NCI-H1436 treated with DMSO at 0.1 percent for 48 hours (cell line): ENCODE measurements around the gene SPATS1.

ENCODE experiments used
- DNase-seq: peaks from one replicate; lab custom pipeline; 2025; lab: John Stamatoyannopoulos, UW

The SPATS1 gene, protein sequence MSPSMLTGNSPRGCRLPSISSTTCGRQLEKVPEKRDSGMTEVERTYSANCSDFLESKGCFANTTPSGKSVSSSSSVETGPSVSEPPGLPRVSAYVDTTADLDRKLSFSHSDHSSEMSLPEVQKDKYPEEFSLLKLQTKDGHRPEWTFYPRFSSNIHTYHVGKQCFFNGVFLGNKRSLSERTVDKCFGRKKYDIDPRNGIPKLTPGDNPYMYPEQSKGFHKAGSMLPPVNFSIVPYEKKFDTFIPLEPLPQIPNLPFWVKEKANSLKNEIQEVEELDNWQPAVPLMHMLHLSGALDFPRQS

DNA sequence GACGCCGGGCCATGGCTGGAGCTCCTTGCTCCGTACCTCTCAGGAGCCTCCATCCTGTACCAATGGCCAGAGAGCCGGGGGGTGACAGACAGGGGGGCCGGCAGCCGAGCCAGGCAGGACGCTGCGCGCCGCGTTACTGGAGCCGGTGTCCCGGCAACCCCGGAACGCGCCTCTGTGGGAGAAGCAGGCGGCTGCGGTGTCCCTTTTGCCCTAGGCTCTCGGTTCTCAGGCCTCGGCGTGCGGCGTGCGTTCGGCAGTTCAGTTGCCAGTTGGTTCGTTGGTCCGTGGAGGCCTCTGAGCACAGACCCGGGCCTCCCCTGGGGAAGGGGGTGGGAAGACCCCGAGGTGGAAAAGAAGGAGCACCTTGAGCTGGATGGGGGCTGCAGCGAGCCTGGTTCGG lies at the start of gene SPATS1:
Gene SPATS1, plus strand, starts transcription at position 162 of the 400 bp plus-strand sequence. CDS start 446 bp downstream, outside the sequence.
- no peak for DNase-seq

DNA sequence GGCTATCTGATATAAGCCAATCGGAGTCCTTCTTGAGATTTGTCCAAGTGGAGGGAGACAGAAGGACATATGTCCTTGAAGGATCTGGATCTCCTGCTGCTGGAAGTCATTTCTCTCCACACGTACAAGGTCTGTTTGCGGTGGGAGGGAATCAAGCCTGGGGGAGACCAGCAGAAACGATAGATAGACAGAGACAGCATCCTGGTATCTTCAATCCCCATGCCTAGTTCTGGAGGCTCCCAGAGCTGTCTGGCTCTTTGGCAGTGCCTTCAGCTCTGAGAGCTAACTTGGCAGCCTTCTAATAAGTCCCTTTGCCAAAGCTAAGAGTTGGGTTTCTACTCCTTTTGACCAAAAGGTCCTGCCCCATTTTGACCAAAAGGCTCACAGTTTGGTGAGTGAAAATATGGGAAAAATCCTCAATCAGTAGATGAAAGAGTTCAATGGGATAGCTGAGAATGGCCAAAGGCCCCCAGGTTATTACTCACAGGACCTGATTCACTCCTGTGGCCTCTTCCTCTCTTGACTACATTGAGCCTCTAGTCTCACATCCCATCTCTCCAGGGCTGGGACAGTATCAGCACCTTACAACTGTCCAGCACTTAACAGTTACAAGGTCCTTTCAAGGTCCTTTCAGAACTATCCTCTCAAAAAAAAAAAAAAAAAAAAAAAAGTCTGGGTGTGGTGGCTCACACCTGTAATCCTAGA lies 49.6 kb upstream of the SPATS1 start:
- DNase-seq: no peak

DNA sequence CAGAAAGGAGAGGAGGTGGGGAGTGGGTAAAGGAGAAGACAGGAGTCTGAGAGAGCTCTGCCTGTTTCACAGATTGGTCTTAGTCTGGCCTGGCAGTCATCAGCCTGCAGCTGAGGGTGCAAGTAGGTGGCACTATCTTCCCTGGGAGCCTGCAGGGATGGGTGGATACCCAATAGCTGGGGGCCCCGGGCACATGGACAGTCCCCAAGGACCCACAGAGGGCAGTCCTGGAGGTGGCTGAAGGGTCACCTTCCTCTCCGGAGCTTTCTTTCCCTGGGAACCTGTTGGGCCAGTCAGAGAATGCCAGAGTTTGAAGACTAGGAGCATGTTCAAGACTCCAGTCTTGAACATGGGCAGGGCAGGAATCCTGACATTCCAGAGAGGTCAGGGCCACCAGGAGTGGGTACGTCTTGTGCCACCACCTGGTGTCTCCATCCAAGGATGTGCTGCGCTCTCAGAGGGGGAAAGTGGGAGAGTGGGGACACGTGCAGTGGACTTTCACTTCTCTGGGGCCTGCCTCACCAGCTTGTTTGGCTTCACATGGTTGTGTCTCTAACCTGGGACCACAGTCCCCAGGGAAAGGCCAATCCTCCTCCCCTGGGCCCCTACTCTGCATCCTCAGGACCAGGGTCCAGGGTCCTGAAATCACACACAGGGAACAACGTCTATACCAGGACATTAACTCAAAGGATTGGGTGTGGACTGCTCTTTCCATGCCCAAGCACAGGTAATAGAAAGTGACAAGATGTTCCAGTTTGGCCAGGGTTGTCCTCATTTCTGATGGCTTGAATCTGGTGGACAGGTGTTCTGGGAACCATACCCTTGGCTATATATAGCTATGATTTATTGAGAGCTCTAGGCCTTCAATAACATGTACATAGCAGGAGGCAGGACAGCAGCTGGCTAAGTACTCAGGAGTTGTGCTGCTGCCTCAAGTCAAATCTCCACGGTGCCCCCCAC lies 47.3 kb upstream of the SPATS1 start:
- no peak for DNase-seq

DNA sequence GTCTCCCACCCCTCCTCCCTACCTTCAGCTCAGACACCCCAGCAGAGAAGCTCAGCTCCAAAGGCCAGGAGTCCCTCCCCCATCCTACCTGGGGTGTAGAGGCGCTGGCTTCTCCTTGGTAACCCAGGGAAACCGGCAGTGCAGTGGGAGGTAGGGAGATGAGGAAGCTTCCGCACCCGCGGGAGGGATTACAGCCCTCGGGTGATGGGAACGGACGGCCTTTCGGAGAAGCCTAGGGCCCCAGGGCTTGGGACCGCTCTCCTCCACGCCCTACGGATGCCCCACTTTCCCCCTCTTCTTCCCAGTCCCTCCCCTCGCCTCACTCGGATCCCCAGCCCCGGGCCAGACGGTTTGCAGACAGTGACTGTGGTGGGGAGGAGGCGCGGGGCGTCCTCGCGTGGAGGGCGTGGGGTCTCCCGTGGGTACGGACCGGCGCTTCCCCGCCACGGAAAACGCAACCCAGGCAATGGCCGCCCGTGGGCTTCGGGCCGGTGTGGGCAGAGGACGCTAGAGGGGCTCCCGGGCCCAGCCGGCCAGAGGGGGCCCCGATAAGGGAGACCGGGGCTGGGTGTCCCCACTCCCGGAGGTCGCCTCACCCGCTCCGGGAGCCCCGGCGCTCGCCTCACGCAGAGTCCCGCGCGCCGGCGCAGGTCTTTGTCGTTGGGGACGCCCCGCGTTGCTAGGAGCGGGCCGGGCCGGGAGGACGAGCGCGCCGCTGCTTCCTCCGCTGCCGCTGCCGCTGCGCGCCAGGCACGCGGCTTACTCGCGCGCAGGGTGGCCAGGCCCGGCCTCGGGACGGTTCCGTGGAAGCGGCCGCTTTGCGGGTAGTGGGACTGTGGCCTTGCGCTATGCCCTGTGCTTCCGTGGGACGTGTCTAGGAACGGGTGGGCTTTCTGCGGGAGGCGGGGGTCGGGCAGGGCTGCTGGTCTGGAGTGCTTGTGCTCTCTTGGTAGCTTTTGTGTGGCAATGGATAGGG lies 45.1 kb upstream of the SPATS1 start:
- DNase-seq: no peak

DNA sequence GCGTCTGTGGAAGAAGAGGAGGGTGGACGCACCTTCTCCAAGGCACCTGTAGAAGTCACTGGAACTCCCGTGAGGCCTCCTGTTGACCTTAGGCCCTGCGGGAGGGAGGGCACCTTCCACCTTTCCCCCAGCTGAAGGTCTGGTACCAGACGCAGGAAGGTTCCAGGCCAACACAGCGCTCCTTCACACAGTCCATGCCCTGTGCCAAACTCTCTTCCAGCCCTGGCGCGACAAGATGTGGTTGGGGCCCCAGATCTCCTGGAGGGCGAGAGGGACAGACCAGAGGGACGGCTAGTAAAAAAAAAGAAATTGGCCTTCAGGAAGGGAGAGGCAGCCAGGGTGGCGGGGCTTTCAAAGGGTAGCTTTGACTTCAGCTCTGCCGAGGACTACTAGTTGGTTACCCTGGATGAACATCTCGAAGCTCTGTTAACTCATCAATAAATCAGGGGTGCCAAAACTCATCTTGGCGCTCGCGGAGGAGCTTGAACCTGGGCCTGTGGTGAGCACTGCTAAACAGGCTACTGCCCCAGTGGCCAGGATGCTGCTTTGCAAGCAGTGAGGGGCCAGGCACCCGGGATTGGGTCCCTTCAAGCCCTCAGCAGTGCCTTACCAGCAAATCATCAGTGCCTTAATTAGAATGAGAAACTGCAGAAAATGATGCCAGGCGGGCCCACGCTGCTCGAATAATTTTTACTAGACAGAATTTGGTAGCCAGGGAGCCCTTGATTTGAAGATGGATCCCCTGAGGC lies 44.2 kb upstream of the SPATS1 start:
- DNase-seq: no peak

DNA sequence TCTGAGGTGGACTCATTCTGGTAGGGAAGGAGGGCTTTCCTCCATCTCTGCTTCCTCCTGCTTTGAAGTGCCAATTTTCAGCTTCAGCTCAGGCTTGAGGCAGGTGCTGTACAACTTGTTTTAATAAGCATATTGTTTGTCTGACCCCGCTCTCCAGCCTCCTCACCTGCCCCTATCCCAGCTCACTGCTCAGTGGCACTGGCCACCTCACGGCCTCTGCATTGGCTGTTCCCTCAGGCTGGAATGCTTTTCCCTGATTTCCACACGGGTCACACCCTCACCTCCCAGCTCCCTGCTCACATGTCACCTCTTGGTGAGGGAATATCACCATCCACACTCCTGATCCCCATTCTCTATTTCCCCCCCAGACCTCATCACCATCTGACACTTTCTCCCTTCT lies 43.6 kb upstream of the SPATS1 start:
- no peak for DNase-seq

DNA sequence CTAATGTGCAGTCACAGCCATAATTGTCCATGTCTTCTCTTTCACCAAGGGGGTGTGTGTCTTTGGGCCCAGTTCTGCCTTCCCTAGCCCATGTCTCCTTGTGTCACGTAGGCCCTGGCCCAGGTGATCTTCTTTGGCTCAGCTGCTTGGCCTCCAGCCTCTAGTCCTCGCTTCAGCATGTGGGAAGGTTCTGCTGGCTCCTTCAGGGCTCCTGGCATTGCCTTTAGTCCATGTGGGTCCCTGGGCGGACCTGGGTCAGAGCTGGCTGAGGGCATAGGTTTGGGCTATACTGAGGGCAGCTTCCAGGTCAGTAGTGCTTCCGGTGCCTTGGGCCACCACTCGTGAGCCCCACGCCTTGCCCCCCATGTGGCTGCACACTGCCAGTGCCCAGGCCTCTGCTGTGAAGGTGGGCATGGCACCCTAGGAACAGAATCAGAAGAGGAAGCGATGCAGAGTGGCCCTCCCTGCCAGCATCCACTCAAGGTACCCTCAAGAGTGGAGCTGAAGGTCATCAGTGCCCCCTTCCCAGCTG lies 42.1 kb upstream of the SPATS1 start:
- no peak for DNase-seq

DNA sequence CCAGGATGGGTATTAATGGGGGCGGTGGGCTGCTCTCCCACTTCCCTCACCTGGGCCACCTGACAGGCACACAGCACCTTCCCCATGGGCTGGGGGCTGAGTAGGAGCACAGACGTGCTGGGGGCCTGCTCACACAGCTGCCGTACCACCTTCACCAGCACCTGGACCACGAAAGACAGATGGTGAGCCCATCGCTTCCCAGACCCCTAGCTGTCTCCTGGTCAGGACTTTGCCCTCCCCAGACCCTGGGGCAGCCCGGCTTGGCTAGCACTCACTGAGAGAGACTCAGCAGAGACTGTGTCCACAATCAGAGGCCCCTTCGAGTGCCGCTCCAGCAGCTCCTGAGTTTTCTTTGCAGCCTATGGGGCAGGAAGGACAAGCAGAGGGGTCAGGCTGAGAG lies 41.3 kb upstream of the SPATS1 start:
- DNase-seq: no peak

DNA sequence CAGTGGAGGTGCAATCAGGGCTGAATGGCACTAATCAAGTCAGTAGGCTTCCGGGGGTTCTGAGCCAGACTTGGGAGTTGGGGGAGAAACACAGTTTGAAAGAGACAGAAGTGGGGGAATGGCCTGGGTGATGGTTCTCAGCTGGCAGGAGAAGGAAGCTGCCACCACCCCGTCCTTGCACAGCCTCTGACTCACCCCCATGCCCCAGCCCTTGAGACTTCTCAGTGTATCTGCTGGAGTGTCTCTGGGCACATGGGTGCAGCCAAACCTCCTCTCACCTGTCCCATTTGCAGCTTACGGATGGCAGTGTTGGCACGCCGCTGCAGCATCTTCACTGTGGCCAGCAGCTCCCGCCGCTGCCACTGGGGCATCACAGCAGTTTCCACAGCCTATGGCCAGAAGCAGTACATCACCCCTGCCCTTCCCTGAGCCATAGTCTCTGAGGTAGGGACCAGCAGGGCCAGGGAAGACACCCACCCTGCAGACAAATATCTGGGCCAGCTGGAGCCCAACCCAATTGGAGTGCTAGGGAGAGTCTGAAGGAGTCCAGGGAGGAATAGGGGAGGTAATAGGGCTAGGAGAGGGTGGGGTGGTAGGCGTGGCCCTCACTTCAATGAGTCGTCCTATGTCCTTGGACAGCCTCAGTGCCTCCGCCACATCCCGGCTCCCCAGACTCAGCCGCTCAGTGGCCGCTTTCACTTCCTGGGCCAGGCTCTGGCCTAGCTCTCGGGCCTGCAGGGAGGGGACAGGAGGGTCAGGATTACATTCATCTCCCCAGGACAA lies 40.5 kb upstream of the SPATS1 start:
- no peak for DNase-seq

DNA sequence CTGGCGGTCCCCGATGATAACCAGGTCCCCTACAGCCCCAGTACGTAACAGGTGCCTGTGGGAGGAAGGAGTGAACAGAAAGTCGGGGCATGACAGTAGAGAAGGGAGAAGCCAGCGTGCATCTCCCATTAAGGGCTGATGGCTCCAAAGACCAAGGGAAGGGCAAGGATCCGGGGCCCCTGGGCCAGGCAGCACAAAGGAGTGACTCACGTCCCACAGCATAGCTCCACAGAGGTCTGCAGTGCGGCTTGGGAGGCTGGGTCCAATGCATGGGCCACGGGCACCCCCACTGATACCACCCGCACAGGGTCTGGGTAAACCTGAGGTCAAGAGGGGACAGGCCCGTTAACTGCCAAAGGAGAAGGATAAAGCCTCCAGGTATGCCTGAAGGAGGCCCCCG lies 39.6 kb upstream of the SPATS1 start:
- no peak for DNase-seq

DNA sequence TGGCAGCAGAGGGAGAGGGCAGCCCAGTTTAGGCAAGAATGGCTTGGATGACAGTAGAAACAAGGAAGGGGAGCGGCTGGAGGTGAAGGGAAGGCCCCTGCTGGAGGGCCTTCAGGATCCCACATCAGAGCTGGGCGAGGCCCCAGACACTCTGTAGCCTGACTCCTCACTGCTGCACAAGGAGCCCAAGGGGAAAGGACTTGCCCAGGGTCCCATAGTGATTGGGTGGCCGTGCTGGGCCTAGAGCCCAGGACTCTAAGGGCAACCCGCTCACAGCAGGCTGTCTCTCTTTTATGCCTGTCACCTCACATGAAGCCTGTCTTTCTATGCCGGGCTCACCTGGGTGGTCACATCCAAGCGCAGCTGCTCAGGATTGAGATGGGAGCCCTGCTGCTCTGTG lies 38.6 kb upstream of the SPATS1 start:
- DNase-seq: no peak

DNA sequence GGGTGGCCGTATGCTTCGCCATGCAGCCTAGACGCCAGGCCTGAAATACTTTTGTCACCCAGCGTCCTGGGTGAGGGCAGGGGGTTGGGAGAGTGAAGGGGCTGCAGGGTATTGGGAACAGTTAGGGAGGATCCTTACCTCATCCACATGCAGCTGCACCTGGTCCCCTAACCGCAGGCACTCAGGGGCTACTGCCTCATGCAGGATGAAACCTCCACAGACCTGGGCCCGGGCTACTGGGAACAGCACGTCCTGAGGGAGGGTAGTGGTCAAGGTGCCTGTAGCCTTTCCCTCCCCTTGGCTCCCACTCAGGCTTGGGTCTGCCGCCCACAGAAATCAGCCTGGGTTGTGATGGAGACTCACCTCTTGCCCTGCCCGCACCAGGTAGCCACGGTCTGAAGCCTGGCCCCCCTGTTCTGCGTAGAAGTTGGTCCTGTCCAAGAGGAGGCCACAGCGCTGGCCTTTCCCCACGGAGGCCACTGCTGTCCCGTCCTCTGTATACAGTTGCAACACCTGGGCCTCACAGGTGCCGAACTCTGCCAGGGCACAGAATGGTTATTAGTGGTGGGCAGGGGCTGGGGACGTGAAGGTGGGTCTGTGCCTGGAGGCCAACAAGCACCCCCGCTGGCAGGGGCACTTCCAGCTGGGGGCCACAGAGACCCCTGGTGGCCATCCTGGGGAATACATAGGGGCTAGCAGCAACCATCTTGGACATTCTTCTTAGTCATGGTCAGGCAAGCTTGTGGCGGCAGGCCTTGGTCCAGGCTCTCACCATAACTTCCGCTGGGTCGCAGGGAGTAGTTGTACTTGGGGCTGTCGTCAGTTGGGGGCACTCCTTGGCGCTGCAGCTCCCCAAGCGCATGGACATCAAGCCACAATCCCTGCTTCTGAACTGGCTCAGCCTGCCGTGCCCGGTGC lies 37.9 kb upstream of the SPATS1 start:
- no peak for DNase-seq

DNA sequence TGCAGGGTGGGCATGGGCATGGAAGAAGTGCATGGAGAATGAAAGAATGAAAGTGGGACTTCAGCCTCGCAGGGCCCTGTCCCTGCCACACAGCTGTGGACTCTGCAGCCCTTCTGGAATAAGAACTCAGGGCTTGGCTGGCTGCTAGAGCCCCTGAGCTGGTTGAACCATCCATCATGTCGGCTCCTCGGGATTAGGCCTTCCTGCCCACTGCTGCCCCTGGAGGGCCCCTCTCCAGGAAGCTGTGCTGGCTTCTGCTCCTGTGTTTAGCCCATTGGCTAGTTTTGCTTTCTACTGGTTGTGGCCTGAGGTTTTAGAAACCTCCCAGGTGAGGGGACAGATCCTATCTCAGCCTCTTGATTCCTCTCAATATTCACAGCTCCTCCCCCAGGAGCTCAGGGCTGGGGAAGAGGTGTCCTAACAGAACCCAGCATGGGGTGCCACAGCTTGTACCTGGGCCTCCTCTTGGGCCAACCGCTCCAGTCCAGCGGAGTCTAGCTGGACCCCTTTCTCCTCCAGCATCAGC lies 37.2 kb upstream of the SPATS1 start:
- no peak for DNase-seq

DNA sequence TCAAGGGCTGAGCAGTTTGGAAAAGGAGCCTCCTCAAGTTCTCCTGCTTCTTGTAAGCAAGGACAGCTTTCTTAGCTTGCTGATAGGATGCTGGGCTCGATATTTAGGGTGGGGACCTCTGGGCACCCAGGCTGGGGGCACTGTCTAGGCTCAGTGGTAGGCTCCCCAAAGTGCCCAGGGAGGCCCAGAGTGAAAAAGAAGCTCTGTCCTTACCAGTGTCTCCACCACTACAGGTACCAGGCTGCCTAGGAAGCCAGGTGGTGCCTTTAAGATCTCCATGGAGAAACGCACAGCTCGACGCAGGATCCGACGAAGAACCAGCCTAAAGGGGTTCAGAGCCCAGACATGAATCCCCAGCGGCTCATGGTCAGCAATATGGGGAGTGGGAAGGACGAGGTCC lies 35.7 kb upstream of the SPATS1 start:
- DNase-seq: no peak

DNA sequence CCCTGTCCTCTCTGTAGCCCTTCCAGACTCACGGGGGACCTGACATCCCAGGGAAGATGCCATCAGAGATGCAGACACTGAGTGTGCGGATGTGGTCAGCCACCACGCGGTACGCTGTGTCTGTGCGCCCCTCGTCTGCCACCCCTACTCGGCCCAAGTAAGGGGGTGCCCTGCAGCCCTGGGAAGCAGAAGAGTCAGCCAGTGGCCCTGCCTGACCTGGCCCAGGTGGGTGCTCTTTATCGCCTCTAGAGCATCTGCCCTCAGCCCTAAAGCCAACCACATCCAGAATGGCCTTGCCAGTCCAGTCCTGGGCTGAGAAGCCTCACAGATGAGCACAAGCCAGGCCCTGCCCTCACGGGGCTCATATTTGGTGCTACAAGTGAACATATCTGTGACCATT lies 35.2 kb upstream of the SPATS1 start:
- DNase-seq: no peak

DNA sequence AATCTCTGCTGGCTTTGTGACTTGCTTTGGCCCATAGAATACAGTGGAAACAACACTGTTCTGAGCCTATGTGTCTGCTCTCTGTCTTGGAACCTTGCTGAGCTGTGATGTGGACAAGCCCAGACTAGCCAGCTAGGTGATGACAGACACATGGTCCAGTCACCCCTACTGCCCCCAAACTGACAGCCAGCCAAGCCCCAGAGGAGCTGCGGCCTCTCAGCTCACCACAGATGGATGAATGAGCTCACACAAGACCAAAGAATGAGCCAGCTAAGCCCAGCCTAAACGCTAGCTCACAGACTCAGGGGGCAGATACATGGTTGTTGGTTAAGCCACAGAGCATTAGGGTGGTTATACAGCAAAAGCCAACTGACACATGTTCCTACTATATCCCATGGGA lies 33.4 kb upstream of the SPATS1 start:
- DNase-seq: no peak

DNA sequence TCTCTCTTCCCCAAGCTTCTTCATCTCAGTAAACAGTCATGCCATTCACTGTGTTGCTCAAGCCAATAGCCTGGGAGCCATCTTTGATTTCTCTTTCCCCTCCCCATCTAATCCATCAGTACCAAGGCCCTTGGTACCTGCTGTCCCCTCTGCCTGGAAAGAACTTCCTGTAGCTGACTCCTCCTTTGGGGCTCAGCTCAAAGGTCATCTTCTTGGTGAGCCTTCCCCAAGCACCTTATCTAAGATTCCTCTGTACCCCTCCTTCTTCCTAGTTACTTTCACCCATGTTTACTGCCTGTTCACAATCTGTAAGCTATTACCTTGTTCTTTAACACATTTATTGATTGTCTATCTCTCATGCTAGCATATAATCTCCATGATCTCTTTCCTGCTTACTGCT lies 32.8 kb upstream of the SPATS1 start:
- DNase-seq: no peak

DNA sequence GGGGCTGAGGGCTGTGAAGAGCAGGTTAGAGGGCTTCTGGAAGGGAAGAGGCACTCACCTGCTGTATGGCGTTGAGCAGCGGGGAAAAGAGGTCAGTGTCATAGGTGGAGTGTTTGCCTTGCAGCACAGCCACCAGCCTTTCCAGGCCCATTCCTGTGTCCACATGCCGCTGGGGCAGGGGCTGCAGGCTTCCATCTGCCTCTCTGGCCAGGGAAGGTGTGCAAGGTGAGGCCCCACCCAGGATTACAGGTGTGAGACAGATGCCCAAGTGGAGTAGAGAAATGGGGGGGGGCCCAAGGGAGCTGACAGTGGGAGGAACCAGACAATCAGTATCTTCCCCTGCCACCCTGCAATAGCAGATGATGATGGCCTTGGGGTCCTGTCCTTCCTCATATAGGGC lies 32.2 kb upstream of the SPATS1 start:
- DNase-seq: no peak
